Naive thymus-derived CD8-positive, alpha-beta T cell (primary cell): Measurements from ENCODE around the gene LACC1. TPM values are rescaled to one million over a fixed set of nuclear protein-coding genes. Genes with fewer than 3 reads are reported as not detected.

Source experiments
- ATAC-seq, 2 donors: fragments of 150-1000 bp; cut with Tn5 transposase in 1 of 2; sonication (Bioruptor Pico), chemical (Tn5 transposase) in 1 of 2; 1 replicate in 1 of 2; 2 replicates in 1 of 2; pipeline ENCODE4 v1.10.0; 2021; ENCODE audit warnings: mild to moderate bottlenecking in 2 of 2, moderate library complexity in 2 of 2
- POLR2A ChIA-PET: fragments of 350-600 bp; sonication (Branson Sonifier 250); formaldehyde crosslinking; loops from one replicate; lab custom pipeline; 2021; ENCODE audit warnings: antibody characterized with exemption; lab: Charles Lee
- DNase-seq, 10 donors: peaks; one replicate each; pipeline versions ENCODE4 v3.0.0 to v3.0.0-alpha.2; 2020 to 2022
- H3K27ac Mint-ChIP-seq, 10 donors: one replicate each; pipeline ENCODE4 v1.8.0; 2020 to 2022; ENCODE audit warnings: mild to moderate bottlenecking in 10 of 10, mixed read lengths in 10 of 10, moderate library complexity in 4 of 10, inconsistent platforms in 1 of 10
- H3K27me3 Mint-ChIP-seq, 5 donors: one replicate each; pipeline ENCODE4 v1.8.0; 2021 to 2022; ENCODE audit warnings: mixed read lengths in 5 of 5
- H3K36me3 Mint-ChIP-seq, 3 donors: one replicate each; pipeline ENCODE4 v1.8.0; 2020 to 2022; ENCODE audit warnings: mixed read lengths in 3 of 3, mild to moderate bottlenecking in 2 of 3, inconsistent platforms in 1 of 3
- H3K4me1 Mint-ChIP-seq, 4 donors: one replicate each; pipeline ENCODE4 v1.8.0; 2021 to 2022; ENCODE audit warnings: mixed read lengths in 4 of 4
- H3K4me3 Mint-ChIP-seq, 10 donors: one replicate each; pipeline ENCODE4 v1.8.0; 2020 to 2022; ENCODE audit warnings: mild to moderate bottlenecking in 10 of 10, mixed read lengths in 10 of 10, moderate library complexity in 6 of 10, inconsistent platforms in 1 of 10
- H3K9me3 Mint-ChIP-seq, 9 donors: one replicate each; pipeline ENCODE4 v1.8.0; 2020 to 2022; ENCODE audit warnings: mixed read lengths in 9 of 9, mild to moderate bottlenecking in 3 of 9, inconsistent platforms in 1 of 9, moderate library complexity in 1 of 9
- polyA plus RNA-seq, 3 donors: library from polyadenylated mRNA; unstranded; fragments of 300-500 nt; fragmentation: Illumina TruSeq; gene quantifications; one replicate each; pipeline ENCODE4 v1.2.3, GENCODE V29; 2021
- total RNA-seq, 8 experiments: library from RNA in 2 of 8; stranded (reverse) in 2 of 8; gene quantifications; one replicate each; pipeline ENCODE4 v1.2.3 and lab custom pipeline; 2021 to 2026

The LACC1 gene
- total RNA-seq, result 1 to 10 TPM; 2.6 to 3.1 TPM
- under 1 TPM in 2 of 3 donors, not detected in 1; 0.20 to 0.67 TPM for polyA plus RNA-seq
- total RNA-seq (lab: John Stamatoyannopoulos, UW), result 0.57 to 10.3 (median 3.9) reads per million in 6 experiments

GRCh38 chr13:43879755-43880181, at the start of gene LACC1:
Gene LACC1, plus strand, starts transcription at chr13:43879904. Its CDS starts 1,082 bp downstream, at chr13:43880986.
- H3K4me1 Mint-ChIP-seq, result peaks cover 7 to 25% (median 22%) of the 10 kb centered on the region in 4 donors
- POLR2A ChIA-PET, result interaction anchor here (0.5 kb wide), 1 partner anchor 890 kb away, joined by 3 read pairs; no protein-coding TSS in a partner anchor
- no peaks in the 10 kb centered on the region for H3K27me3 Mint-ChIP-seq
- no peaks in the 10 kb centered on the region for H3K36me3 Mint-ChIP-seq
- ATAC-seq (peak; percentile 63 to 67), DNase-seq (peak in 8 of 10 donors; percentile 4 to 65 (median 36))
- peak within 1 kb of the TSS; percentile 84 to 93 (median 91) for H3K27ac Mint-ChIP-seq
- H3K4me3 Mint-ChIP-seq, result peak within 1 kb of the TSS; percentile 87 to 90 (median 88)
- no peaks in the 10 kb centered on the region for H3K9me3 Mint-ChIP-seq

DNA sequence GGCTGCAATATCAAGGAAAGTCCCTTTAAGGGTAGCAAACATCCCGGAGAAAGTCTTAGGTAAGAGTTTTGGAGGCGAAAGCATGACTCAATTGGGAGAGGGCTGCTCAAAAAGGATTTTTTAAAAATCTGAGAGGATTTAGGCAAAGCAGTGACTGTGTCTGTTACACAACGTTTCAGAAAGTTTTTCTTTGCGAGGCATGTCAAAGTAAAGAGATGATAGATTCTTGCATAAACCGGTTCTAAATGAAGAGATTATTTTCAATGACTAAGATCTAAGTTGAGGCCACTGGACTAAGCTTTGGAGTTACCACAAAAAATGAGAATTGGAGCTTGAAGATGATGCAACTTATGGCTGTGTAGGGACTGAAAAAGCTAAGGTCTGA, 49.2 kb upstream of the LACC1 start:
- Mint-ChIP-seq H3K27ac (no peak overlapping the region), H3K4me3 (no peak overlapping the region), H3K9me3 (no peaks in the 10 kb centered on the region), H3K36me3 (no peaks in the 10 kb centered on the region), H3K4me1 (no peaks in the 10 kb centered on the region), H3K27me3 (peaks cover 2 to 18% (median 3%) of the 10 kb centered on the region in 5 donors)
- POLR2A ChIA-PET, result no interaction called here
- DNase-seq, result no peak
- no peak for ATAC-seq

- POLR2A ChIA-PET, result no interaction called here
Observed at GRCh38 chr13:43831088-43831487, 48.6 kb upstream of the LACC1 start.

DNA sequence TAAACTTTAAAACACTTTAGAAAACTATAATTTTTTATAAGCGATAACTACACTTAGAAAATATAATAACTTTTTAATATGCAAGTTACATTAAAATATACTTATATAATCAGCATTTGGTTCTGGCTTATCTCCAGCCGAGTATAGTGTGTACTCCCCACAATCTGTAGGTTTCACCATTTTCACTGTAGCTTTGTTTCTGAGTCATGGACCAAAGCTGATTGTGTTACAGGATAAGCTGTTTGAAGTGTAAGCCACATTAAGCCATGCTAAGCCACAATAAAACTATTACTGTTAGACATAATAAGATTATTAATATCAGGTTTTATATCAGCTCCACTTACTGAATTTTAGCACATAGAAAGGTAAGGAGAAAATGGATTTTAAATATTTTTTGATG, 44.0 kb upstream of the LACC1 start:
- Mint-ChIP-seq H3K9me3 (peaks cover 0 to 3% (median 0%) of the 10 kb centered on the region in 9 donors), H3K4me1 (no peaks in the 10 kb centered on the region), H3K27me3 (peaks cover 0 to 11% (median 3%) of the 10 kb centered on the region in 5 donors), H3K36me3 (no peaks in the 10 kb centered on the region), H3K27ac (no peak overlapping the region), H3K4me3 (no peak overlapping the region)
- POLR2A ChIA-PET, result no interaction called here
- DNase-seq (no peak), ATAC-seq (no peak)

More at GRCh38 chr13:43831088-43831487, 48.6 kb upstream of the LACC1 start:
- Mint-ChIP-seq H3K4me1 (no peaks in the 10 kb centered on the region), H3K27ac (no peak overlapping the region), H3K4me3 (no peak overlapping the region), H3K27me3 (peaks cover 2 to 18% (median 3%) of the 10 kb centered on the region in 5 donors), H3K36me3 (no peaks in the 10 kb centered on the region), H3K9me3 (no peaks in the 10 kb centered on the region)
- no peak for DNase-seq
- ATAC-seq, result no peak

GRCh38 chr13:43838909-43839308, 40.8 kb upstream of the LACC1 start:
- Mint-ChIP-seq H3K27ac (no peak overlapping the region), H3K27me3 (no peaks in the 10 kb centered on the region), H3K36me3 (no peaks in the 10 kb centered on the region), H3K4me3 (no peak overlapping the region), H3K9me3 (peaks cover 0 to 15% (median 5%) of the 10 kb centered on the region in 9 donors), H3K4me1 (no peaks in the 10 kb centered on the region)
- POLR2A ChIA-PET, result no interaction called here
- ATAC-seq (no peak), DNase-seq (no peak)

- POLR2A ChIA-PET, result no interaction called here
- H3K27ac Mint-ChIP-seq, result no peak overlapping the region
- H3K27me3 Mint-ChIP-seq, result peaks cover 0 to 3% (median 0%) of the 10 kb centered on the region in 5 donors
- H3K9me3 Mint-ChIP-seq, result peaks cover 10 to 30% (median 22%) of the 10 kb centered on the region in 9 donors
- no peak overlapping the region for H3K4me3 Mint-ChIP-seq
- no peak for DNase-seq
- peaks cover 3 to 33% (median 18%) of the 10 kb centered on the region in 3 donors for H3K36me3 Mint-ChIP-seq
- ATAC-seq, result no peak
- H3K4me1 Mint-ChIP-seq, result peaks cover 0 to 3% (median 0%) of the 10 kb centered on the region in 4 donors
Observed at GRCh38 chr13:43846496-43847158, 33.1 kb upstream of the LACC1 start.

DNA sequence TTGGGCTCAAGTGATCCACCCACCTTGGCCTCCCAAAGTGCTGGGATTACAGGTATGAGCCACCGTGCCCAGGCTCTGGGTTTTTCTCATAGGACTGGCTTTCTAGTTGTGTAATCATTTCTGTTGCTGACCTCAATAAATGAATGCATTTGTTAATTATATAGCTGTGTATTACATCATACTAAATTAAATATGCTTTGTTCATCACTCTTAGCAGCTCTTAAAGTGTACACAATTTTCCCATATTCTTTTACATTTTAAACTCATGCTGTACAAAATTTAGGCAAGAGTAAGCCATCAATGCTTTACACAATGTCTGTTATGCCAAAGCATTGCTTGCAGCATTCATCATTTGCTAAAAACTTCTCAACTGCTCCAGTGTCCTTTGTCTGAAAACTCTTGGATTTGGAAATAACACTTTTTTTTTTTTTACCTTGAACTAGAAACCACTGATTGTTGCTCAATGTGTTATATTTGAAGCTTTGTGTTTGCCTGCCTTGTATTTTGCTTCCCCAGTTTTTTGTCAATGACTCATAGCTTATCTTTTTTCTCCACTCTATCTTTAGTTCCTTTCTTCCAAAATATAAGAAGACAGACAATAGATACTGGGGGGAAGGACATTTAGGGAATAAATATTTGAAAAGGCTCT, 31.6 kb upstream of the LACC1 start:
- Mint-ChIP-seq H3K36me3 (peaks cover 8 to 45% (median 32%) of the 10 kb centered on the region in 3 donors), H3K9me3 (peaks cover 12 to 43% (median 34%) of the 10 kb centered on the region in 9 donors), H3K27ac (no peak overlapping the region), H3K4me1 (peaks cover 0 to 3% (median 1%) of the 10 kb centered on the region in 4 donors), H3K4me3 (no peak overlapping the region), H3K27me3 (peaks cover 0 to 5% (median 0%) of the 10 kb centered on the region in 5 donors)
- POLR2A ChIA-PET, result no interaction called here
- DNase-seq (no peak), ATAC-seq (no peak)

- DNase-seq (no peak), ATAC-seq (no peak)
- Mint-ChIP-seq H3K27ac (no peak overlapping the region), H3K27me3 (peaks cover 0 to 12% (median 0%) of the 10 kb centered on the region in 5 donors), H3K4me3 (no peak overlapping the region), H3K4me1 (peaks cover 0 to 3% (median 1%) of the 10 kb centered on the region in 4 donors), H3K36me3 (peaks cover 14 to 70% (median 55%) of the 10 kb centered on the region in 3 donors), H3K9me3 (peaks cover 26 to 68% (median 60%) of the 10 kb centered on the region in 9 donors)
- POLR2A ChIA-PET, result no interaction called here
Observed at GRCh38 chr13:43850873-43851272, 28.8 kb upstream of the LACC1 start.

GRCh38 chr13:43852923-43853404, 26.7 kb upstream of the LACC1 start:
- DNase-seq (no peak), ATAC-seq (no peak)
- Mint-ChIP-seq H3K27ac (no peak overlapping the region), H3K9me3 (peaks cover 26 to 68% (median 61%) of the 10 kb centered on the region in 9 donors), H3K36me3 (peaks cover 14 to 75% (median 55%) of the 10 kb centered on the region in 3 donors), H3K4me3 (no peak overlapping the region), H3K4me1 (peaks cover 0 to 3% (median 1%) of the 10 kb centered on the region in 4 donors), H3K27me3 (peaks cover 0 to 12% (median 0%) of the 10 kb centered on the region in 5 donors)
- POLR2A ChIA-PET, result no interaction called here

- POLR2A ChIA-PET, result no interaction called here
- Mint-ChIP-seq H3K4me3 (no peak overlapping the region), H3K4me1 (no peaks in the 10 kb centered on the region)
Observed at GRCh38 chr13:43861863-43862262, 17.8 kb upstream of the LACC1 start.

GRCh38 chr13:43864921-43865320, 14.8 kb upstream of the LACC1 start:
- ATAC-seq (no peak), DNase-seq (no peak)
- H3K36me3 Mint-ChIP-seq, result peaks cover 0 to 16% (median 0%) of the 10 kb centered on the region in 3 donors
- H3K27me3 Mint-ChIP-seq, result no peaks in the 10 kb centered on the region
- H3K9me3 Mint-ChIP-seq, result no peaks in the 10 kb centered on the region
- POLR2A ChIA-PET, result no interaction called here
- H3K4me1 Mint-ChIP-seq, result no peaks in the 10 kb centered on the region
- H3K27ac Mint-ChIP-seq, result peak overlapping the region in 1 of 10 donors; percentile 65
- no peak overlapping the region for H3K4me3 Mint-ChIP-seq

More at GRCh38 chr13:43861863-43862262, 17.8 kb upstream of the LACC1 start:
- H3K9me3 Mint-ChIP-seq, result no peaks in the 10 kb centered on the region
- peaks cover 0 to 18% (median 0%) of the 10 kb centered on the region in 3 donors for H3K36me3 Mint-ChIP-seq
- ATAC-seq (no peak), DNase-seq (no peak)
- H3K27me3 Mint-ChIP-seq, result no peaks in the 10 kb centered on the region
- no peak overlapping the region for H3K27ac Mint-ChIP-seq

DNA sequence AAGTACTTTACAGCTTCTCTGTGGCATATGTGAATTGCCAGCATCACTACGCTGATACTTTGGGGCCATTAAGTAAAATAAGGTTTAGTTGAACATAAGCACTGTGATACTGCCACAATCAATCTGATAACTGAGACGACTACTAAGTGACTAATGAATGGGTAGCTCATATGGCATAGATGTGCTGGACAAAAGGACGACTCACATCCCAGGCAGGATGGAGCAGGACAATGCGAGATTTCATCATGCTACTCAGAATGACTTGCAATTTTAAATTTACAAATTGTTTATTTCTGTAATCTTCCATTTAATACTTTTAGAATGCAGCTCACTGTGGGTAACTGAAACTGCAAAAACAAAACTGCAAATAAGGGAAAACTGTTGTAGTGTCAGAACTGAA, 13.8 kb upstream of the LACC1 start:
- Mint-ChIP-seq H3K27ac (no peak overlapping the region), H3K36me3 (peaks cover 0 to 18% (median 0%) of the 10 kb centered on the region in 3 donors), H3K4me1 (no peaks in the 10 kb centered on the region), H3K27me3 (no peaks in the 10 kb centered on the region), H3K9me3 (no peaks in the 10 kb centered on the region), H3K4me3 (no peak overlapping the region)
- POLR2A ChIA-PET, result no interaction called here
- DNase-seq (no peak), ATAC-seq (no peak)

DNA sequence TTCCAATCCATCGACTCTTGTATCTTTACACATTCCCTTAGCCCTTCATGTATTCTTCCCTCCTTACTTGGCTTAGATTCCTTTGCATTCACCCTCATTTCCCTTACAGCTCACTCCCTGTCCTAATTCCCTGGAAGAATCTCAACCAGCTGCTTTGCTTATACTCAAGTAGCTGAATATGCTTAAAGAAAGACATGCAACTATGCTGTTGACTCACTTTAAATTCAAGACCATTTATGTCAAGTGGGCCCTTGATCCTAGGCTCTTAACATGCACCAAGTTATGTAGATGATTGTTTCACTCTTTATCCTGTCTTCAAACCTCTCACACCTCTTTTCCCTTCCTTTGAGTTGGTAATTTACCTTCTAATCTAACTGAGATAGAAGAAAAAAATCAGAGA, 7.5 kb upstream of the LACC1 start:
- H3K27ac Mint-ChIP-seq, result no peak overlapping the region
- H3K27me3 Mint-ChIP-seq, result no peaks in the 10 kb centered on the region
- H3K9me3 Mint-ChIP-seq, result no peaks in the 10 kb centered on the region
- POLR2A ChIA-PET, result no interaction called here
- ATAC-seq, result no peak
- H3K36me3 Mint-ChIP-seq, result peaks cover 0 to 9% (median 0%) of the 10 kb centered on the region in 3 donors
- H3K4me3 Mint-ChIP-seq, result no peak overlapping the region
- peaks cover 0 to under 1% (median 0%) of the 10 kb centered on the region in 4 donors for H3K4me1 Mint-ChIP-seq
- no peak for DNase-seq
